K562 (cell line): ENCODE measurements around the gene DMGDH. TPM values are rescaled to one million over a fixed set of nuclear protein-coding genes. Genes with fewer than 3 reads are reported as not detected.

Source experiments
- ATAC-seq: fragments of 200-7000 bp; cut with Tn5 transposase; 3 replicates; pipeline ENCODE4 v1.9.1; 2020; ENCODE audit warnings: moderate library complexity
- BruUV-seq: library from RNA; stranded (reverse); fragments of 400-500 nt; replicated peaks from 2 replicates; lab custom pipeline; 2021; lab: Mats Ljungman, UMichigan
- CTCF ChIA-PET: fragments of 300-600 bp; formaldehyde crosslinking; extraction: SDS; loops from one replicate; lab custom pipeline; 2021; ENCODE audit warnings: low intra/inter-chr PET ratio; lab: Yijun Ruan, JAX
- POLR2A ChIA-PET: fragments of 300-600, 350-650 bp; sonication (Branson Sonifier 250); formaldehyde crosslinking; extraction: SDS; loops from one replicate; lab custom pipeline; 2021; ENCODE audit warnings: antibody characterized with exemption, inconsistent platforms; lab: Yijun Ruan, JAX
- DNase-seq, 4 experiments: peaks; one replicate each; pipeline versions ENCODE4 v3.0.0 to v3.0.0-alpha.2; 2011 to 2018; ENCODE audit warnings: low spot score in 3 of 4, mixed read lengths in 3 of 4; ENCODE audit errors: extremely low read depth in 1 of 4
- FAIRE-seq: peaks from 2 replicates; lab custom pipeline; 2011; peaks lifted over from hg19 to GRCh38; lab: Jason Lieb, UNC
- H2AFZ ChIP-seq: 2 replicates; pipeline ENCODE4 v1.6.0; 2011; ENCODE audit warnings: low read depth, low read length, control low read depth, inconsistent platforms
- H3K27ac ChIP-seq: fragments of 200-600 bp; 3 replicates; pipeline ENCODE4 v1.8.0; 2011; ENCODE audit warnings: low read depth, mild to moderate bottlenecking, control low read depth, inconsistent platforms, low read length, moderate library complexity, mixed read lengths; ENCODE audit errors: extremely low read depth
- H3K27me3 ChIP-seq, 2 experiments: fragments of 300-600 bp in 1 of 2; 2 replicates in 1 of 2; 3 replicates in 1 of 2; pipeline versions ENCODE4 v1.6.0 to v1.8.0; 2011; ENCODE audit warnings: inconsistent platforms in 2 of 2, low read length in 2 of 2, mild to moderate bottlenecking in 1 of 2, mixed read lengths in 1 of 2, moderate library complexity in 1 of 2; ENCODE audit not compliant: control insufficient read depth in 2 of 2, insufficient read depth in 2 of 2
- H3K36me3 ChIP-seq: fragments of 300-600 bp; 3 replicates; pipeline ENCODE4 v1.8.0; 2011; ENCODE audit warnings: mild to moderate bottlenecking, low read length, inconsistent platforms; ENCODE audit not compliant: control insufficient read depth, insufficient read depth
- H3K4me1 ChIP-seq, 2 experiments: fragments of 200-600 bp in 1 of 2; replicated peaks in 1 of 2; 2 replicates in 1 of 2; 3 replicates in 1 of 2; pipeline versions ENCODE4 v1.5.1 to v1.8.0; 2011; ENCODE audit warnings: inconsistent platforms in 2 of 2, low read length in 2 of 2, mild to moderate bottlenecking in 1 of 2, mixed read lengths in 1 of 2, moderate library complexity in 1 of 2; ENCODE audit not compliant: control insufficient read depth in 2 of 2, insufficient read depth in 2 of 2
- H3K4me2 ChIP-seq: 2 replicates; pipeline ENCODE4 v1.6.1; 2011; ENCODE audit warnings: low read length, control low read depth, inconsistent platforms, mixed read lengths; ENCODE audit not compliant: insufficient read depth
- H3K4me3 ChIP-seq: fragments of 200-600 bp; sonication (generic), shearing (Covaris generic); 2 replicates; pipeline ENCODE4 v1.5.1; 2016; ENCODE audit warnings: control low read depth, inconsistent platforms
- H3K79me2 ChIP-seq: fragments of 200-600 bp; 3 replicates; pipeline ENCODE4 v1.8.0; 2011; ENCODE audit warnings: low read length, inconsistent platforms; ENCODE audit not compliant: control insufficient read depth, insufficient read depth
- H3K9ac ChIP-seq, 2 experiments: 2 replicates each; pipeline versions ENCODE4 v1.6.0 to v1.6.1; 2011; ENCODE audit warnings: low read depth in 2 of 2, low read length in 2 of 2, control low read depth in 1 of 2, inconsistent platforms in 1 of 2, mild to moderate bottlenecking in 1 of 2, mixed read lengths in 1 of 2; ENCODE audit not compliant: insufficient read depth in 1 of 2
- H3K9me1 ChIP-seq: one replicate; pipeline ENCODE4 v1.6.0; 2011; ENCODE audit warnings: inconsistent platforms, mild to moderate bottlenecking, low read length, moderate library complexity; ENCODE audit not compliant: control insufficient read depth, insufficient read depth
- H3K9me3 ChIP-seq: replicated peaks from 2 replicates; pipeline ENCODE4 v1.5.1; 2011; ENCODE audit warnings: low read depth, low read length, inconsistent platforms; ENCODE audit not compliant: control insufficient read depth, insufficient read depth
- H4K20me1 ChIP-seq: replicated peaks from 2 replicates; pipeline ENCODE4 v1.6.1; 2011; ENCODE audit warnings: low read length, inconsistent platforms, mixed read lengths; ENCODE audit not compliant: control insufficient read depth, insufficient read depth
- CAMTA2 ChIP-seq: fragments of 250-450 bp; sonication (Bioruptor Pico); conservative IDR thresholded peaks from 2 replicates; pipeline ENCODE4 v1.5.1; 2022
- CCNT2 ChIP-seq: IDR thresholded peaks from 2 replicates; pipeline ENCODE4 v1.6.1; 2011; ENCODE audit warnings: borderline replicate concordance, low read depth, mild to moderate bottlenecking, moderate library complexity, mixed read lengths, low read length; ENCODE audit not compliant: insufficient read length; ENCODE audit errors: extremely low read depth
- CSDE1 ChIP-seq, 2 experiments: fragments of 450-650 bp; IDR thresholded peaks; 2 replicates each; pipeline ENCODE4 v1.6.1; 2016; ENCODE audit warnings: mild to moderate bottlenecking in 1 of 2
- ERF ChIP-seq: fragments of 450-650 bp; formaldehyde crosslinking; IDR thresholded peaks from 2 replicates; pipeline ENCODE4 v1.4.0; 2020; ENCODE audit warnings: mild to moderate bottlenecking, mixed read lengths
- ETV6 ChIP-seq, 3 experiments: fragments of 150-350 bp in 1 of 3; sonication (generic) in 1 of 3; formaldehyde crosslinking in 1 of 3; IDR thresholded peaks; 2 replicates each; pipeline versions ENCODE4 v1.6.1 to v1.8.0; 2014 to 2022; ENCODE audit warnings: borderline replicate concordance in 2 of 3, low read depth in 2 of 3, antibody characterized with exemption in 1 of 3, low read length in 1 of 3, mild to moderate bottlenecking in 1 of 3, missing genetic modification reagents in 1 of 3
- NFRKB ChIP-seq: fragments of 450-650 bp; IDR thresholded peaks from 2 replicates; pipeline ENCODE4 v1.6.1; 2016; ENCODE audit warnings: low read depth
- PCBP2 ChIP-seq: fragments of 200-400 bp; formaldehyde crosslinking; IDR thresholded peaks from 2 replicates; pipeline ENCODE4 v1.6.1; 2018; ENCODE audit warnings: low read length, low read depth, mild to moderate bottlenecking, moderate library complexity; ENCODE audit not compliant: poor library complexity, severe bottlenecking
- ZNF175 ChIP-seq: fragments of 200-800 bp; sonication (Bioruptor generic); IDR thresholded peaks from 2 replicates; pipeline ENCODE4 v1.6.1; 2016; ENCODE audit warnings: low read depth, mild to moderate bottlenecking, missing genetic modification characterization, missing compliant biosample characterization
- ZNF212 ChIP-seq: fragments of 450-650 bp; formaldehyde crosslinking; IDR thresholded peaks from 2 replicates; pipeline ENCODE4 v1.4.0; 2020; ENCODE audit warnings: mild to moderate bottlenecking
- ZNF224 ChIP-seq: sonication (generic); formaldehyde crosslinking; IDR thresholded peaks from 2 replicates; pipeline ENCODE4 v1.8.0; 2022; ENCODE audit warnings: mild to moderate bottlenecking, missing genetic modification reagents
- ZNF445 ChIP-seq: fragments of 250-450 bp; sonication (Bioruptor Pico); IDR thresholded peaks from 2 replicates; pipeline ENCODE4 v1.4.0; 2020; ENCODE audit warnings: low read depth, mild to moderate bottlenecking, moderate library complexity
- ZNF507 ChIP-seq: conservative IDR thresholded peaks from 2 replicates; pipeline ENCODE4 v1.6.1; 2017; ENCODE audit warnings: missing genetic modification characterization, missing compliant biosample characterization
- ZSCAN29 ChIP-seq: fragments of 450-650 bp; IDR thresholded peaks from 2 replicates; pipeline ENCODE4 v1.6.1; 2017
- WGBS: fragments of 100-300 bp; shearing (Covaris generic); methylation state at CpG from one replicate; pipeline ENCODE4 v1.1.6; 2016; ENCODE audit warnings: low coverage, mixed read lengths; ENCODE audit not compliant: insufficient coverage; ENCODE audit errors: missing lambda C conversion rate; 5-methylcytosine and 5-hydroxymethylcytosine counted together
- in situ Hi-C: fragments of 300-500 bp; cut with MboI; formaldehyde crosslinking; loops from 4 replicates; pipeline ENCODE4 v1.15.0; 2018; ENCODE audit warnings: inconsistent platforms, mixed read lengths
- intact Hi-C: fragments of 100-400 bp; cut with micrococcal nuclease; formaldehyde crosslinking; loops from 2 replicates; pipeline ENCODE4 v1.14.2; 2022
- polyA plus RNA-seq, 8 experiments: library from polyadenylated mRNA; depleted of rRNA in 4 of 8; stranded (reverse) in 5 of 8; unstranded in 3 of 8; fragments of >200 nt; fragmentation: Nextera tagmentation in 2 of 8; fragmentation: Illumina TruSeq in 1 of 8; extraction: Ambion mirVana in 2 of 8; extraction: Trizol in 1 of 8; gene quantifications; 2 replicates each; pipeline versions ENCODE4 v1.2.1 to v1.2.3, GENCODE V29; 2011 to 2014; ENCODE audit warnings: inconsistent platforms in 1 of 8, missing spikeins in 1 of 8
- total RNA-seq, 7 experiments: library from RNA; depleted of rRNA in 6 of 7; stranded (reverse); fragments of >200 nt in 6 of 7; fragmentation: Illumina TruSeq in 2 of 7; extraction: Trizol in 2 of 7; gene quantifications; 2 replicates each; pipeline versions ENCODE4 v1.2.1 to v1.2.3, GENCODE V29; 2011 to 2021; ENCODE audit warnings: low replicate concordance in 1 of 7
- TF ChIP-seq, protein P1 (sequence below): sonication (generic); formaldehyde crosslinking; IDR thresholded peaks from 2 replicates; pipeline ENCODE4 v1.8.1; 2022; ENCODE audit warnings: missing genetic modification reagents
- TF ChIP-seq, protein P2 (sequence below): fragments of 250-450 bp; sonication (Bioruptor Pico); IDR thresholded peaks from 2 replicates; pipeline ENCODE4 v1.8.0; 2021; ENCODE audit warnings: moderate library complexity, mild to moderate bottlenecking, inconsistent platforms
- TF ChIP-seq, protein P3 (sequence below): fragments of 450-650 bp; IDR thresholded peaks from 2 replicates; pipeline ENCODE4 v1.6.1; 2016; ENCODE audit warnings: missing biosample characterization, missing genetic modification characterization
- TF ChIP-seq, protein P4 (sequence below): fragments of 250-450 bp; sonication (Bioruptor Pico); IDR thresholded peaks from 2 replicates; pipeline ENCODE4 v1.5.0; 2021; ENCODE audit warnings: mild to moderate bottlenecking, borderline replicate concordance

The DMGDH gene
- total and polyA plus RNA-seq, 9 of the 15 experiments (the other 6 are each of a cell fraction or from before 2014, with no cell fraction given), result 0.13 to 0.58 TPM; not detected in 7

DNA sequence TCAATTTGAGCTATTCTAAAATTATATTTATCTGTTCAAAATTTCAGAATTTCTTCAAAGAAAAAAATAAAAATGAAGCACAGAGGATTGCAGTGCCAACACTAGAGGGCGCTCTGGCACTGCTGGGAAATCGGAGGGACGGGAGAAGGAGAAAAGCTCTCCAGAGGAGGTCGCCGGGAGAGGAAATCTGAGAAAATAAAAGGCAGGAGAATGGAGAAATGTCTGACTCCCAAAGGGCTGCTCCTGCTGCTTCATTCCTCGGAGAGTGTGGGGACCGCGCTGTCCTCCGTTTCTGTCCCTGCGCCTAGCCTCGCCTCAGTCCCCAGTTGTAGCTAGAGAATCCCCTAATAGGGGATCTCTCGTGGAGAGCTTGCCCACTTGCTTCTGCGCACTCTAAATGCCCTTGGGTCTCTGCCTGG, 44.4 kb downstream of the DMGDH start (continued):
- TF ChIP-seq, protein P1, sequence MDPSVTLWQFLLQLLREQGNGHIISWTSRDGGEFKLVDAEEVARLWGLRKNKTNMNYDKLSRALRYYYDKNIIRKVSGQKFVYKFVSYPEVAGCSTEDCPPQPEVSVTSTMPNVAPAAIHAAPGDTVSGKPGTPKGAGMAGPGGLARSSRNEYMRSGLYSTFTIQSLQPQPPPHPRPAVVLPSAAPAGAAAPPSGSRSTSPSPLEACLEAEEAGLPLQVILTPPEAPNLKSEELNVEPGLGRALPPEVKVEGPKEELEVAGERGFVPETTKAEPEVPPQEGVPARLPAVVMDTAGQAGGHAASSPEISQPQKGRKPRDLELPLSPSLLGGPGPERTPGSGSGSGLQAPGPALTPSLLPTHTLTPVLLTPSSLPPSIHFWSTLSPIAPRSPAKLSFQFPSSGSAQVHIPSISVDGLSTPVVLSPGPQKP (CRISPR knock-in tag), result no peak
- no peak for TF ChIP-seq CCNT2

DNA sequence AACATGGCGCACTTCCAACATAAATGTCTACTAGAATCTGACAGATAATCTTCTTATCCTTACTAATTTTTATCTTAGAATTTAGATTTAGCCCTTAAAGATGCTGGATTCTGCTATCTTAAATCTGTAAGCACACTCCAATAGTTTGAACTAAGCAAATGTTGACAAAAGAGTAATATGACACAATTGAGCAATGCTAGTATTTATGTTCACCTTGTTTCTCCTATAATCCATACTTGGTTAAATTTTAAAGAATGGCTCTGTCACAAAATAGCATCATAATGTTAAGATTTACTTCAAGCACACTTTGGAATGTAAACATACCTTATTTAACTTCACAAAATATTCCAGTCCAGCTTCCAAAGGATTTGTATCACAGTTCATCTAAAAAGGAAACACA, 45.5 kb downstream of the DMGDH start:
- ChIA-PET CTCF (interaction anchor here (1.6 to 5.1 kb wide), 3 partner anchors 86 to 1060 kb away, joined by 9 to 62 read pairs (median 19); no protein-coding TSS in a partner anchor), POLR2A (no interaction called here)
- Histone ChIP-seq H3K9me1 (no peaks in the 10 kb centered on the region), H3K4me3 (no peak overlapping the region), H3K4me1 (no peaks in the 10 kb centered on the region; a peak in 1 of 5 replicates), H3K9ac (no peak overlapping the region), H3K27me3 (peaks cover 3 to 6% of the 10 kb centered on the region in 2 experiments; a peak in 3 of 5 replicates), H3K27ac (no peak overlapping the region), H4K20me1 (no peaks in the 10 kb centered on the region), H3K9me3 (no peaks in the 10 kb centered on the region), H3K79me2 (no peaks in the 10 kb centered on the region), H3K4me2 (no peak overlapping the region), H3K36me3 (no peaks in the 10 kb centered on the region), H2AFZ (no peak overlapping the region)
- FAIRE-seq (no peak), DNase-seq (no peak), ATAC-seq (no peak)
- TF ChIP-seq, protein P2, sequence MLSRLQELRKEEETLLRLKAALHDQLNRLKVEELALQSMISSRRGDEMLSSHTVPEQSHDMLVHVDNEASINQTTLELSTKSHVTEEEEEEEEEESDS, result no peak
- TF ChIP-seq ZNF445 (CRISPR knock-in tag) (no peak), ZSCAN29 (no peak), ZNF212 (CRISPR knock-in tag) (no peak), PCBP2 (no peak), ZNF175 (CRISPR knock-in tag) (no peak), ZNF224 (CRISPR knock-in tag) (no peak), CAMTA2 (no peak), ZNF507 (tag) (no peak), ERF (CRISPR knock-in tag) (no peak), CSDE1 (IDR thresholded peaks at IDR 0.05) (no peak), NFRKB (no peak), ETV6 (IDR thresholded peaks at IDR 0.05; ENCODE audit: borderline replicate concordance in 1 of 2, low read depth in 2 of 2, low read length in 1 of 2) (no peak), ETV6 (CRISPR knock-in tag; IDR thresholded peaks at IDR 0.05; ENCODE audit: borderline replicate concordance) (no peak)
- TF ChIP-seq, protein P3, sequence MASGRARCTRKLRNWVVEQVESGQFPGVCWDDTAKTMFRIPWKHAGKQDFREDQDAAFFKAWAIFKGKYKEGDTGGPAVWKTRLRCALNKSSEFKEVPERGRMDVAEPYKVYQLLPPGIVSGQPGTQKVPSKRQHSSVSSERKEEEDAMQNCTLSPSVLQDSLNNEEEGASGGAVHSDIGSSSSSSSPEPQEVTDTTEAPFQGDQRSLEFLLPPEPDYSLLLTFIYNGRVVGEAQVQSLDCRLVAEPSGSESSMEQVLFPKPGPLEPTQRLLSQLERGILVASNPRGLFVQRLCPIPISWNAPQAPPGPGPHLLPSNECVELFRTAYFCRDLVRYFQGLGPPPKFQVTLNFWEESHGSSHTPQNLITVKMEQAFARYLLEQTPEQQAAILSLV (tag), result no peak
- TF ChIP-seq, protein P4, sequence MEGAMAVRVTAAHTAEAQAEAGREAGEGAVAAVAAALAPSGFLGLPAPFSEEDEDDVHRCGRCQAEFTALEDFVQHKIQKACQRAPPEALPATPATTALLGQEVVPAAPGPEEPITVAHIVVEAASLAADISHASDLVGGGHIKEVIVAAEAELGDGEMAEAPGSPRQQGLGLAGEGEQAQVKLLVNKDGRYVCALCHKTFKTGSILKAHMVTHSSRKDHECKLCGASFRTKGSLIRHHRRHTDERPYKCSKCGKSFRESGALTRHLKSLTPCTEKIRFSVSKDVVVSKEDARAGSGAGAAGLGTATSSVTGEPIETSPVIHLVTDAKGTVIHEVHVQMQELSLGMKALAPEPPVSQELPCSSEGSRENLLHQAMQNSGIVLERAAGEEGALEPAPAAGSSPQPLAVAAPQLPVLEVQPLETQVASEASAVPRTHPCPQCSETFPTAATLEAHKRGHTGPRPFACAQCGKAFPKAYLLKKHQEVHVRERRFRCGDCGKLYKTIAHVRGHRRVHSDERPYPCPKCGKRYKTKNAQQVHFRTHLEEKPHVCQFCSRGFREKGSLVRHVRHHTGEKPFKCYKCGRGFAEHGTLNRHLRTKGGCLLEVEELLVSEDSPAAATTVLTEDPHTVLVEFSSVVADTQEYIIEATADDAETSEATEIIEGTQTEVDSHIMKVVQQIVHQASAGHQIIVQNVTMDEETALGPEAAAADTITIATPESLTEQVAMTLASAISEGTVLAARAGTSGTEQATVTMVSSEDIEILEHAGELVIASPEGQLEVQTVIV, result no peak
- intact Hi-C loops (loop anchor here (2.0 to 10.0 kb wide), 2 partner anchors 831 to 1059 kb away; no protein-coding TSS in a partner anchor), in situ Hi-C loops (loop anchor here (10.0 to 25.0 kb wide), 2 partner anchors 451 to 1288 kb away; partner anchors contain the start of gene SPZ1)
- BruUV-seq, result no TSS peak
- 0% methylated on average over 1 of the region's 1 CpG for WGBS
